HepG2 (cell line): ENCODE results near the gene RERE. TPM values are rescaled to one million over a fixed set of nuclear protein-coding genes. Genes with fewer than 3 reads are reported as not detected.

Source experiments
- ARID5B ChIP-seq: IDR thresholded peaks from 2 replicates; pipeline ENCODE4 v1.4.0; 2020; ENCODE audit warnings: mild to moderate bottlenecking, missing genetic modification reagents
- FIP1L1 ChIP-seq: fragments of 200-400 bp; formaldehyde crosslinking; IDR thresholded peaks from 2 replicates; pipeline ENCODE4 v1.6.1; 2018; ENCODE audit warnings: low read depth, mild to moderate bottlenecking, low read length, moderate library complexity, borderline replicate concordance; ENCODE audit not compliant: insufficient read depth
- FOSL2 ChIP-seq: sonication (generic); formaldehyde crosslinking; IDR thresholded peaks from 2 replicates; pipeline ENCODE4 v1.4.0; 2020; ENCODE audit warnings: missing genetic modification reagents
- GPN1 ChIP-seq: sonication (generic); formaldehyde crosslinking; IDR thresholded peaks from 2 replicates; pipeline ENCODE4 v1.5.1; 2020; ENCODE audit warnings: missing genetic modification reagents, borderline replicate concordance
- MIER2 ChIP-seq: IDR thresholded peaks from 2 replicates; pipeline ENCODE4 v1.6.1; 2016; ENCODE audit warnings: missing biosample characterization, missing genetic modification reagents
- MIER3 ChIP-seq: IDR thresholded peaks from 2 replicates; pipeline ENCODE4 v1.6.1; 2016; ENCODE audit warnings: missing compliant biosample characterization, borderline replicate concordance
- RFXANK ChIP-seq: IDR thresholded peaks from 2 replicates; pipeline ENCODE4 v1.6.1; 2016
- RXRB ChIP-seq: IDR thresholded peaks from 2 replicates; pipeline ENCODE4 v1.6.1; 2016; ENCODE audit warnings: borderline replicate concordance, missing genetic modification reagents, missing compliant biosample characterization
- TEAD3 ChIP-seq: optimal IDR thresholded peaks from 2 replicates; pipeline ENCODE3; 2016; ENCODE audit warnings: borderline replicate concordance
- ZMYM2 ChIP-seq: sonication (generic); formaldehyde crosslinking; IDR thresholded peaks from 2 replicates; pipeline ENCODE4 v1.8.0; 2022; ENCODE audit warnings: mild to moderate bottlenecking, missing genetic modification reagents
- ZNF280B ChIP-seq: sonication (generic); formaldehyde crosslinking; IDR thresholded peaks from 2 replicates; pipeline ENCODE4 v1.5.0; 2020; ENCODE audit warnings: missing genetic modification reagents, mild to moderate bottlenecking, borderline replicate concordance
- ZNF678 ChIP-seq: sonication (generic); formaldehyde crosslinking; IDR thresholded peaks from 2 replicates; pipeline ENCODE4 v1.4.0; 2020; ENCODE audit warnings: mild to moderate bottlenecking, missing genetic modification reagents
- polyA plus RNA-seq, 8 experiments: library from polyadenylated mRNA; depleted of rRNA in 3 of 8; stranded (reverse) in 7 of 8; unstranded in 1 of 8; fragments of >200 nt; fragmentation: Illumina TruSeq in 4 of 8; extraction: Trizol in 4 of 8; gene quantifications; 2 replicates each; pipeline versions ENCODE4 v1.2.1 to v1.2.3, GENCODE V29; 2011 to 2016; ENCODE audit warnings: low read depth in 4 of 8, missing spikeins in 1 of 8, mixed read lengths in 1 of 8; ENCODE audit not compliant: insufficient read depth in 1 of 8
- total RNA-seq, 5 experiments: library from RNA; depleted of rRNA; stranded (reverse); fragments of >200 nt; fragmentation: Illumina TruSeq; extraction: Trizol; gene quantifications; 2 replicates each; pipeline ENCODE4 v1.2.3, GENCODE V29; 2016; ENCODE audit warnings: low read depth in 1 of 5
- TF ChIP-seq, protein P1 (sequence below): sonication (generic); formaldehyde crosslinking; IDR thresholded peaks from 2 replicates; pipeline ENCODE4 v1.4.0; 2020; ENCODE audit warnings: low read depth, mild to moderate bottlenecking, missing genetic modification reagents
- TF ChIP-seq, protein P2 (sequence below): sonication (generic); formaldehyde crosslinking; IDR thresholded peaks from 2 replicates; pipeline ENCODE4 v1.4.0; 2020; ENCODE audit warnings: missing genetic modification reagents
- TF ChIP-seq, protein P3 (sequence below): IDR thresholded peaks from 2 replicates; pipeline ENCODE4 v1.6.1; 2016; ENCODE audit warnings: low read depth, borderline replicate concordance
- TF ChIP-seq, protein P4 (sequence below): sonication (generic); formaldehyde crosslinking; IDR thresholded peaks from 2 replicates; pipeline ENCODE4 v1.4.0; 2020; ENCODE audit warnings: missing genetic modification reagents, borderline replicate concordance

Gene RERE
- total and polyA plus RNA-seq, 2 of the 13 experiments (the other 11 are each of a cell fraction or from before 2014, with no cell fraction given) = 18.3 to 21.9 TPM

GRCh38 chr1:8856689-8857412 is 39.4 kb upstream of the RERE start (continued):
- no peak for TF ChIP-seq GPN1 (CRISPR knock-in tag)
- TF ChIP-seq, protein P1, sequence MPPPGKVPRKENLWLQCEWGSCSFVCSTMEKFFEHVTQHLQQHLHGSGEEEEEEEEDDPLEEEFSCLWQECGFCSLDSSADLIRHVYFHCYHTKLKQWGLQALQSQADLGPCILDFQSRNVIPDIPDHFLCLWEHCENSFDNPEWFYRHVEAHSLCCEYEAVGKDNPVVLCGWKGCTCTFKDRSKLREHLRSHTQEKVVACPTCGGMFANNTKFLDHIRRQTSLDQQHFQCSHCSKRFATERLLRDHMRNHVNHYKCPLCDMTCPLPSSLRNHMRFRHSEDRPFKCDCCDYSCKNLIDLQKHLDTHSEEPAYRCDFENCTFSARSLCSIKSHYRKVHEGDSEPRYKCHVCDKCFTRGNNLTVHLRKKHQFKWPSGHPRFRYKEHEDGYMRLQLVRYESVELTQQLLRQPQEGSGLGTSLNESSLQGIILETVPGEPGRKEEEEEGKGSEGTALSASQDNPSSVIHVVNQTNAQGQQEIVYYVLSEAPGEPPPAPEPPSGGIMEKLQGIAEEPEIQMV = no peak; the same call in 1 of the 2 replicates
- TF ChIP-seq TEAD3 (CRISPR knock-in tag) = peak; percentile 74
- TF ChIP-seq ARID5B = peak; percentile 64
- TF ChIP-seq ZMYM2 (CRISPR knock-in tag) = no peak
- TF ChIP-seq, protein P2, sequence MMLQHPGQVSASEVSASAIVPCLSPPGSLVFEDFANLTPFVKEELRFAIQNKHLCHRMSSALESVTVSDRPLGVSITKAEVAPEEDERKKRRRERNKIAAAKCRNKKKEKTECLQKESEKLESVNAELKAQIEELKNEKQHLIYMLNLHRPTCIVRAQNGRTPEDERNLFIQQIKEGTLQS (CRISPR knock-in tag) = no peak
- TF ChIP-seq FOSL2 (CRISPR knock-in tag) = 0 out of 2 replicates have a peak, but pooled peaks have one; percentile 23
- TF ChIP-seq FIP1L1 = no peak
- TF ChIP-seq, protein P3, sequence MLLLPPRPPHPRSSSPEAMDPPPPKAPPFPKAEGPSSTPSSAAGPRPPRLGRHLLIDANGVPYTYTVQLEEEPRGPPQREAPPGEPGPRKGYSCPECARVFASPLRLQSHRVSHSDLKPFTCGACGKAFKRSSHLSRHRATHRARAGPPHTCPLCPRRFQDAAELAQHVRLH (CRISPR knock-in tag) = no peak
- TF ChIP-seq ZNF280B = no peak
- TF ChIP-seq, protein P4, sequence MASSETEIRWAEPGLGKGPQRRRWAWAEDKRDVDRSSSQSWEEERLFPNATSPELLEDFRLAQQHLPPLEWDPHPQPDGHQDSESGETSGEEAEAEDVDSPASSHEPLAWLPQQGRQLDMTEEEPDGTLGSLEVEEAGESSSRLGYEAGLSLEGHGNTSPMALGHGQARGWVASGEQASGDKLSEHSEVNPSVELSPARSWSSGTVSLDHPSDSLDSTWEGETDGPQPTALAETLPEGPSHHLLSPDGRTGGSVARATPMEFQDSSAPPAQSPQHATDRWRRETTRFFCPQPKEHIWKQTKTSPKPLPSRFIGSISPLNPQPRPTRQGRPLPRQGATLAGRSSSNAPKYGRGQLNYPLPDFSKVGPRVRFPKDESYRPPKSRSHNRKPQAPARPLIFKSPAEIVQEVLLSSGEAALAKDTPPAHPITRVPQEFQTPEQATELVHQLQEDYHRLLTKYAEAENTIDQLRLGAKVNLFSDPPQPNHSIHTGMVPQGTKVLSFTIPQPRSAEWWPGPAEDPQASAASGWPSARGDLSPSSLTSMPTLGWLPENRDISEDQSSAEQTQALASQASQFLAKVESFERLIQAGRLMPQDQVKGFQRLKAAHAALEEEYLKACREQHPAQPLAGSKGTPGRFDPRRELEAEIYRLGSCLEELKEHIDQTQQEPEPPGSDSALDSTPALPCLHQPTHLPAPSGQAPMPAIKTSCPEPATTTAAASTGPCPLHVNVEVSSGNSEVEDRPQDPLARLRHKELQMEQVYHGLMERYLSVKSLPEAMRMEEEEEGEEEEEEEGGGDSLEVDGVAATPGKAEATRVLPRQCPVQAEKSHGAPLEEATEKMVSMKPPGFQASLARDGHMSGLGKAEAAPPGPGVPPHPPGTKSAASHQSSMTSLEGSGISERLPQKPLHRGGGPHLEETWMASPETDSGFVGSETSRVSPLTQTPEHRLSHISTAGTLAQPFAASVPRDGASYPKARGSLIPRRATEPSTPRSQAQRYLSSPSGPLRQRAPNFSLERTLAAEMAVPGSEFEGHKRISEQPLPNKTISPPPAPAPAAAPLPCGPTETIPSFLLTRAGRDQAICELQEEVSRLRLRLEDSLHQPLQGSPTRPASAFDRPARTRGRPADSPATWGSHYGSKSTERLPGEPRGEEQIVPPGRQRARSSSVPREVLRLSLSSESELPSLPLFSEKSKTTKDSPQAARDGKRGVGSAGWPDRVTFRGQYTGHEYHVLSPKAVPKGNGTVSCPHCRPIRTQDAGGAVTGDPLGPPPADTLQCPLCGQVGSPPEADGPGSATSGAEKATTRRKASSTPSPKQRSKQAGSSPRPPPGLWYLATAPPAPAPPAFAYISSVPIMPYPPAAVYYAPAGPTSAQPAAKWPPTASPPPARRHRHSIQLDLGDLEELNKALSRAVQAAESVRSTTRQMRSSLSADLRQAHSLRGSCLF (CRISPR knock-in tag) = no peak
- 0 out of 2 replicates have a peak, but pooled peaks have one; percentile 19 for TF ChIP-seq RXRB (CRISPR knock-in tag)
- no peak for TF ChIP-seq RFXANK (CRISPR knock-in tag)
- TF ChIP-seq MIER2 = no peak
- no peak for TF ChIP-seq ZNF678 (CRISPR knock-in tag)
- peak; percentile 28; the same call in 1 of the 2 replicates for TF ChIP-seq MIER3
